HUES64 (cell line): ENCODE measurements around the gene GOLT1B.

Source experiments
- H3K27ac ChIP-seq: 2 replicates; pipeline ENCODE4 v1.7.0; 2013; ENCODE audit warnings: low read depth, low read length, inconsistent platforms
- H3K27me3 ChIP-seq: 2 replicates; pipeline ENCODE4 v1.6.1; 2013; ENCODE audit warnings: mild to moderate bottlenecking, low read length; ENCODE audit not compliant: insufficient read depth
- H3K36me3 ChIP-seq: 2 replicates; pipeline ENCODE4 v1.6.1; 2013; ENCODE audit warnings: mild to moderate bottlenecking, low read length; ENCODE audit not compliant: insufficient read depth
- H3K4me1 ChIP-seq: 2 replicates; pipeline ENCODE4 v1.6.1; 2013; ENCODE audit warnings: mild to moderate bottlenecking, low read length, moderate library complexity; ENCODE audit not compliant: insufficient read depth
- H3K4me3 ChIP-seq: 2 replicates; pipeline ENCODE4 v1.5.1; 2013; ENCODE audit warnings: mild to moderate bottlenecking, low read length, moderate library complexity
- H3K9ac ChIP-seq: 2 replicates; pipeline ENCODE4 v1.6.1; 2013; ENCODE audit warnings: mild to moderate bottlenecking, low read depth, low read length
- H3K9me3 ChIP-seq: 2 replicates; pipeline ENCODE4 v1.6.1; 2013; ENCODE audit warnings: low read depth, low read length; ENCODE audit not compliant: insufficient read depth
- WGBS: fragments of 150-250, 120-280 bp; methylation state at CpG from one replicate; pipeline ENCODE4 v1.1.7; 2013; ENCODE audit warnings: missing lambda C conversion rate; 5-methylcytosine and 5-hydroxymethylcytosine counted together

The GOLT1B gene

GRCh38 chr12:21483531-21483930 lies 18.1 kb upstream of the GOLT1B start:
- no peak overlapping the region for H3K4me3 ChIP-seq
- H3K9ac ChIP-seq: no peak overlapping the region
- H3K27me3 ChIP-seq: no peaks in the 10 kb centered on the region
- peaks cover 69% of the 10 kb centered on the region for H3K36me3 ChIP-seq
- no peaks in the 10 kb centered on the region for H3K9me3 ChIP-seq
- no peaks in the 10 kb centered on the region for H3K4me1 ChIP-seq
- 94% methylated on average over 3 of the region's 3 CpGs for WGBS
- H3K27ac ChIP-seq: no peak overlapping the region

DNA sequence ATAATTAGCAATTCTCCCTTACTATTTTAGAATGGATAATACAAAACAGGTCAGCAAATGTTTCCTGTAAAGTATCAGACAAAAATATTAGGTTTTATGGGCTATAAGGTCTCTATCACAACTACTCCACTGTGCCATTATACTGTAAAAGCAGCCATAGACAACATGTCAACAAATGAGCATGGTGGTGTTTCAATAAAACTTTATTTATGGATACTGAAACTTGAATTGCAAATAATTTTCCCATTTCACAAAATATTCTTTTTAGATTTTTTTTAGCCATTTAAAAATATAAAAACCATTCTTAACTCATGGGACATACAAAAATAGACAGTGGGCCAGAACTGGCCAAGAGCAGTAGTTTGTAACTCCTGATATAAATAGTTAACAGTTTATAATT lies 15.6 kb upstream of the GOLT1B start:
- Histone ChIP-seq H3K27ac (no peak overlapping the region), H3K4me3 (no peak overlapping the region), H3K36me3 (peaks cover 71% of the 10 kb centered on the region), H3K9me3 (no peaks in the 10 kb centered on the region), H3K4me1 (no peaks in the 10 kb centered on the region), H3K9ac (no peak overlapping the region), H3K27me3 (no peaks in the 10 kb centered on the region)

GRCh38 chr12:21499765-21500164 lies 1.8 kb upstream of the GOLT1B start:
- Histone ChIP-seq H3K36me3 (peaks cover 41% of the 10 kb centered on the region), H3K4me1 (peaks cover 12% of the 10 kb centered on the region; the same call in 1 of the 2 replicates), H3K27ac (no peak overlapping the region), H3K4me3 (no peak overlapping the region), H3K9ac (no peak overlapping the region), H3K27me3 (no peaks in the 10 kb centered on the region), H3K9me3 (no peaks in the 10 kb centered on the region)
- 66% methylated on average over 2 of the region's 2 CpGs for WGBS

DNA sequence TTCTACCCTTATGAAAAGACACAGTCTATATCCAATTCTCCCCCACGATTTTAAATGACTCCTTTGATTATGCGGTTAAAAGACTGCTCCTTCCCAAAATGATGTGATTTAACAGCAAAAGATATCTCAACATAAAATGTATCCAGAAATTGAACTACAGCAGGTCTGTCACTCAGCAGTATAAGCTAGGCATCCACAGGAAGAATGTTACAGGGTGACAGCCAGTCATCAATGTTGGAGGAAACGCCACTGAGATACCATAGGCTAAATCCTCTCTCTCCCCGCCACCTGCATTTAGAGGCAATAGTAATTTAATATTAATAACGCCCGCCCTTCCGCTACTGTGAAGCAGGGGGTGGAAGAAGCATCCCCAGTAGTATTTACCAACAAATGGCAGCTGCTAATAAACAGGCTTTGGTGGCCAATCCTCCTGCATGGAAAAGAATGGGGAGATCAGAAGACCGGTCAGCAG lies 767 bp upstream of the GOLT1B start:
- peaks cover 34% of the 10 kb centered on the region for H3K36me3 ChIP-seq
- no peaks in the 10 kb centered on the region for H3K9me3 ChIP-seq
- 26% methylated on average over 4 of the region's 8 CpGs for WGBS
- no peaks in the 10 kb centered on the region for H3K27me3 ChIP-seq
- peak overlapping the region; percentile 75 for H3K9ac ChIP-seq
- H3K4me1 ChIP-seq: peaks cover 12% of the 10 kb centered on the region; the same call in 1 of the 2 replicates
- H3K4me3 ChIP-seq: peak overlapping the region; percentile 66
- peak overlapping the region; percentile 31; the same call in 1 of the 2 replicates for H3K27ac ChIP-seq

DNA sequence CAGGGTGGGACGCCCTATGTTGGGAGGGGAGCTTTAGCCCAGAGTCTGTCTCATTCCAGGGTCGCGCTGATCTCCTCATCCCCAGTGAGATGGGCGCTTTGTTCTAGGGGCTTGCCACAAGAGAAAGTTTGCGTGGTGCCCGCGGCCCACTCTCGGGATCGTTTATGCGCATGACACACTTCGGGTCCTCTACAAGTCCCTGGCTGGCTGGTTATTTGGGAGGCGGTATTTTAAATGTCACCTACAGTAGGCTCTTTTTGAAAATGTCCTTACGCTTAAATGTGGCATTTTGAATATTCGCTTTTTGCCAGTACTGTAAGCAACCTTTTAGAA lies 541 bp downstream of the GOLT1B start:
- Histone ChIP-seq H3K36me3 (peaks cover 24% of the 10 kb centered on the region), H3K27me3 (no peaks in the 10 kb centered on the region), H3K27ac (peak overlapping the region; percentile 78)

DNA sequence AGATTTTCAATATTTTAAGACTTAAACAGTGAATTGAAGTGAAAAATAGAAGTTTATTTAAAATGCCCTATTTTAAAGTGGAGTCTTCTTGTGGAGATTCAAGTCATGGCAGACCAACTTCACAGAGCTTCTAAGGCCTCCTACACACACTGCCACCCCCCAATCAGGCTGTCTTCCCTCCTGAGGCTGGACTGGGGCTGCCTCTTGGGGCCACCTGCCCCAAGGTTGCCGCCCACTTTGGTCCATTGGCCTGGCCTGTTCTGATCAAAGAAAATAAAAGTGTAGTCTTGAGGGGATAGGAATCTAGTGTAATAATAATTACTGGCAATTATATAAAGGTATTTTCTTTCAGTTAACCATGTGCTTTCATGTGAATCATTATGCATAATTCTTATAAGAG lies 1.3 kb downstream of the GOLT1B start:
- Histone ChIP-seq H3K4me1 (peaks cover 12% of the 10 kb centered on the region; the same call in 1 of the 2 replicates), H3K27me3 (no peaks in the 10 kb centered on the region), H3K27ac (no peak overlapping the region), H3K9ac (peak overlapping the region; percentile 89; the same call in 1 of the 2 replicates), H3K36me3 (peaks cover 21% of the 10 kb centered on the region), H3K4me3 (peak overlapping the region; percentile 66), H3K9me3 (no peaks in the 10 kb centered on the region)
- 88% methylated on average over 1 of the region's 1 CpG for WGBS

More for the DNA sequence above, 541 bp downstream of the GOLT1B start:
- Histone ChIP-seq H3K9ac (peak overlapping the region; percentile 89), H3K4me1 (peaks cover 12% of the 10 kb centered on the region; the same call in 1 of the 2 replicates), H3K9me3 (no peaks in the 10 kb centered on the region), H3K4me3 (peak overlapping the region; percentile 66)
- WGBS: under 1% methylated on average over 14 of the region's 14 CpGs

GRCh38 chr12:21505888-21506287 lies 4.3 kb downstream of the GOLT1B start:
- H3K27ac ChIP-seq: no peak overlapping the region
- peaks cover 31% of the 10 kb centered on the region for H3K36me3 ChIP-seq
- H3K4me3 ChIP-seq: no peak overlapping the region
- no CpG with 5 or more reads among the region's 2 CpGs for WGBS
- H3K9ac ChIP-seq: no peak overlapping the region
- no peaks in the 10 kb centered on the region for H3K27me3 ChIP-seq
- no peaks in the 10 kb centered on the region for H3K9me3 ChIP-seq
- H3K4me1 ChIP-seq: no peaks in the 10 kb centered on the region

DNA sequence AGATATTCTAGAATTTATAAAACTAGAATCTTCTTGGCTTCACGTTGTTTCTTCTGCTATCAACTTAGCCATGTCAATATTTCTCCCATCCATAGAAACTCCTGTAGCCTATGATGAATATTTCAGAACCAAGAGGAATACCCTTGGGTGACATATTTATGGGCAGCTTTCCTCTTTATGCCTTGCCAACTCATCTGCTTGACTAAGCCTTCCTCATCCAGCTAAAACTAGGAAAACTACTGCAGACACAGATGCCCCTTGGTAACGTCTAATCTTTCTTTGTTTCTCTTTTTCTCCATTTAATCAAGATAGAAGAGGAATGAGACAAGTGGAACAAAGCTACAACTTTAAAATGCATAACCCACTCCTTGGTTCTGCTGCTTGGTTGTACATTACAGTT lies 6.3 kb downstream of the GOLT1B start:
- no peak overlapping the region for H3K27ac ChIP-seq
- 89% methylated on average over 2 of the region's 2 CpGs for WGBS
- no peaks in the 10 kb centered on the region for H3K9me3 ChIP-seq
- H3K4me3 ChIP-seq: no peak overlapping the region
- H3K9ac ChIP-seq: no peak overlapping the region
- no peaks in the 10 kb centered on the region for H3K27me3 ChIP-seq
- H3K36me3 ChIP-seq: peaks cover 45% of the 10 kb centered on the region
- H3K4me1 ChIP-seq: no peaks in the 10 kb centered on the region

- Histone ChIP-seq H3K9me3 (no peaks in the 10 kb centered on the region), H3K27me3 (no peaks in the 10 kb centered on the region), H3K36me3 (peaks cover 63% of the 10 kb centered on the region), H3K4me1 (no peaks in the 10 kb centered on the region), H3K27ac (no peak overlapping the region), H3K4me3 (no peak overlapping the region), H3K9ac (no peak overlapping the region)
- WGBS: 45% methylated on average over 2 of the region's 2 CpGs
These were observed 8.2 kb downstream of the GOLT1B start for GRCh38 chr12:21509768-21510167.

DNA sequence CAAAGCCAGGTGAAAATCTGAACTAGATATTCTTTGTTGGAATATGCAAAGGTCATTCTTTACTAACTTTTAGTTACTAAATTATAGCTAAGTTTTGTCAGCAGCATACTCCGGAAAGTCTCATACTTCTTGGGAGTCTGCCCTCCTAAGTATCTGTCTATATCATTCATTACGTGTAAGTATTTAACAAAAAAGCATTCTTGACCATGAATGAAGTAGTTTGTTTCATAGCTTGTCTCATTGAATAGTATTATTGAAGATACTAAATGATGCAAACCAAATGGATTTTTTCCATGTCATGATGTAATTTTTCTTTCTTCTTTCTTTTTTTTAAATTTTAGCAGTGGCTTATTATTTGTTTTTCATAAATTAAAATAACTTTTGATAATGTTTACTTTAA lies 14.7 kb downstream of the GOLT1B start:
- H3K27me3 ChIP-seq: no peaks in the 10 kb centered on the region
- 100% methylated on average over 2 of the region's 2 CpGs for WGBS
- no peak overlapping the region for H3K27ac ChIP-seq
- H3K9ac ChIP-seq: no peak overlapping the region
- H3K4me1 ChIP-seq: no peaks in the 10 kb centered on the region
- H3K9me3 ChIP-seq: no peaks in the 10 kb centered on the region
- no peak overlapping the region for H3K4me3 ChIP-seq
- peaks cover 61% of the 10 kb centered on the region for H3K36me3 ChIP-seq

GRCh38 chr12:21518451-21518850 lies 16.9 kb downstream of the GOLT1B start:
- Histone ChIP-seq H3K27ac (no peak overlapping the region), H3K9me3 (no peaks in the 10 kb centered on the region), H3K4me1 (no peaks in the 10 kb centered on the region), H3K4me3 (no peak overlapping the region), H3K27me3 (no peaks in the 10 kb centered on the region), H3K9ac (no peak overlapping the region), H3K36me3 (peaks cover 42% of the 10 kb centered on the region)
- 94% methylated on average over 3 of the region's 3 CpGs for WGBS

GRCh38 chr12:21521541-21521940 lies 20.0 kb downstream of the GOLT1B start:
- Histone ChIP-seq H3K9me3 (no peaks in the 10 kb centered on the region), H3K27ac (no peak overlapping the region), H3K9ac (no peak overlapping the region), H3K36me3 (peaks cover 12% of the 10 kb centered on the region), H3K27me3 (peaks cover 16% of the 10 kb centered on the region), H3K4me3 (no peak overlapping the region), H3K4me1 (no peaks in the 10 kb centered on the region)
- WGBS: 83% methylated on average over 1 of the region's 1 CpG
